Lung (tissue), 12 donors: ENCODE measurements around the gene SLC9A7. TPM values are rescaled to one million over a fixed set of nuclear protein-coding genes. Genes with fewer than 3 reads are reported as not detected.
"Not testable (repeated sequence)": the region's sequence is repeated elsewhere in the genome, so short reads cannot be mapped to it uniquely, and the experiment has no call there.

Source experiments
- ATAC-seq: fragments of 200-7000 bp; cut with Tn5 transposase; one replicate; pipeline ENCODE4 v1.9.1; 2020; ENCODE audit warnings: moderate number of reproducible peaks; ENCODE audit not compliant: insufficient read depth, low FRiP score
- DNase-seq, 3 donors: peaks; one replicate each; pipeline ENCODE4 v3.0.0-alpha.2; 2013 to 2017
- H3K27ac ChIP-seq, 2 donors: one replicate each; pipeline ENCODE4 v1.5.1; 2013; ENCODE audit warnings: mild to moderate bottlenecking in 2 of 2, moderate library complexity in 2 of 2, control low read depth in 1 of 2, inconsistent platforms in 1 of 2, low read depth in 1 of 2, low read length in 1 of 2
- H3K27me3 ChIP-seq, 3 donors: one replicate each; pipeline ENCODE4 v1.5.1; 2013; ENCODE audit warnings: low read length in 2 of 3; ENCODE audit not compliant: control insufficient read depth in 3 of 3, insufficient read depth in 3 of 3
- H3K36me3 ChIP-seq, 4 donors: one replicate each; pipeline ENCODE4 v1.5.1; 2013; ENCODE audit warnings: low read length in 4 of 4, mild to moderate bottlenecking in 1 of 4, moderate library complexity in 1 of 4; ENCODE audit not compliant: control insufficient read depth in 4 of 4, insufficient read depth in 4 of 4
- H3K4me1 ChIP-seq, 5 donors: one replicate each; pipeline ENCODE4 v1.5.1; 2013; ENCODE audit warnings: low read length in 5 of 5, mild to moderate bottlenecking in 2 of 5, moderate library complexity in 1 of 5; ENCODE audit not compliant: control insufficient read depth in 5 of 5, insufficient read depth in 5 of 5
- H3K4me3 ChIP-seq: one replicate; pipeline ENCODE4 v1.5.1; 2013; ENCODE audit warnings: mild to moderate bottlenecking, control low read depth, moderate library complexity
- H3K9ac ChIP-seq, 2 donors: one replicate each; pipeline ENCODE4 v1.5.1; 2013; ENCODE audit warnings: low read length in 2 of 2, control low read depth in 1 of 2; ENCODE audit not compliant: insufficient read depth in 1 of 2
- H3K9me3 ChIP-seq, 4 donors: one replicate each; pipeline ENCODE4 v1.5.1; 2013; ENCODE audit warnings: low read length in 3 of 4, mild to moderate bottlenecking in 1 of 4, moderate library complexity in 1 of 4; ENCODE audit not compliant: control insufficient read depth in 4 of 4, insufficient read depth in 3 of 4
- WGBS, 2 donors: extraction: QIAGEN DNeasy Blood & Tissue Kit; methylation state at CpG; one replicate each; pipeline ENCODE4 v1.1.7; 2013; 5-methylcytosine and 5-hydroxymethylcytosine counted together
- polyA plus RNA-seq, 2 donors: library from polyadenylated mRNA; stranded (reverse); fragments of 200-250 nt; gene quantifications; one replicate each; pipeline ENCODE4 v1.2.1, GENCODE V29; 2013
- total RNA-seq, 2 donors: library from RNA; depleted of rRNA in 1 of 2; stranded (reverse); fragments of >200 nt in 1 of 2; gene quantifications; one replicate each; pipeline ENCODE4 v1.2.1, GENCODE V29; 2014 to 2021
- TF ChIP-seq, protein P1 (sequence below): IDR thresholded peaks from 2 replicates; pipeline ENCODE4 v1.5.1; 2012; ENCODE audit warnings: mild to moderate bottlenecking; ENCODE audit errors: control extremely low read depth, extremely low read depth
- donor health status: control.
- donor health status: control.
- donor health status: Bipolar disorder and iron deficiency.
- donor health status: healthy.
- donor health status: DM: yes; HTN: yes; CAD: no.

The SLC9A7 gene
- total and polyA plus RNA-seq, 4 donors: 1.2 to 6.9 (median 3.6) TPM

DNA sequence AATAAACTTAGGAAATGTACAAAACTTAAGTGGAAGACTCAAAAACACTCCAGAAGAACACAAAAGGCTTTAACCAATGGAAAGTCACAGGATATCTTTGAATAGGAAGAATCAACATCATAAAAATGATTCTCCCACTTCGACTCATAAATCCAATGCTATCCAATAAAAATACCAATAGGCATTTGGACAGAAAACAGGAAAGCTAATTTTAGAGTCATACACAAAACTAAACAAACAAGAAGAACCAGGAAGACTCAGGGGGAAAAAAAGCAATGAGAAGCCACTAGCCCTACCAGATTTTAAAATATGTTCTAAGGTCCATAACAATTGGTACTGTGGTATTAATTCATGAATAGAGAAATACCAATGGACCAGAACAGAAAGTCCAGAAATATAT is 28.2 kb downstream of the SLC9A7 start:
- Histone ChIP-seq H3K4me3 (no peak overlapping the region), H3K27me3 (no peaks in the 10 kb centered on the region), H3K9ac (no peak overlapping the region), H3K27ac (no peak overlapping the region), H3K36me3 (no peaks in the 10 kb centered on the region), H3K4me1 (no peaks in the 10 kb centered on the region), H3K9me3 (no peaks in the 10 kb centered on the region)
- ATAC-seq (no peak), DNase-seq (no peak)
- TF ChIP-seq, protein P1, sequence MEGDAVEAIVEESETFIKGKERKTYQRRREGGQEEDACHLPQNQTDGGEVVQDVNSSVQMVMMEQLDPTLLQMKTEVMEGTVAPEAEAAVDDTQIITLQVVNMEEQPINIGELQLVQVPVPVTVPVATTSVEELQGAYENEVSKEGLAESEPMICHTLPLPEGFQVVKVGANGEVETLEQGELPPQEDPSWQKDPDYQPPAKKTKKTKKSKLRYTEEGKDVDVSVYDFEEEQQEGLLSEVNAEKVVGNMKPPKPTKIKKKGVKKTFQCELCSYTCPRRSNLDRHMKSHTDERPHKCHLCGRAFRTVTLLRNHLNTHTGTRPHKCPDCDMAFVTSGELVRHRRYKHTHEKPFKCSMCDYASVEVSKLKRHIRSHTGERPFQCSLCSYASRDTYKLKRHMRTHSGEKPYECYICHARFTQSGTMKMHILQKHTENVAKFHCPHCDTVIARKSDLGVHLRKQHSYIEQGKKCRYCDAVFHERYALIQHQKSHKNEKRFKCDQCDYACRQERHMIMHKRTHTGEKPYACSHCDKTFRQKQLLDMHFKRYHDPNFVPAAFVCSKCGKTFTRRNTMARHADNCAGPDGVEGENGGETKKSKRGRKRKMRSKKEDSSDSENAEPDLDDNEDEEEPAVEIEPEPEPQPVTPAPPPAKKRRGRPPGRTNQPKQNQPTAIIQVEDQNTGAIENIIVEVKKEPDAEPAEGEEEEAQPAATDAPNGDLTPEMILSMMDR: no peak
- 57 to 79% methylated on average over 1 of the region's 1 CpG for WGBS, 2 donors

DNA sequence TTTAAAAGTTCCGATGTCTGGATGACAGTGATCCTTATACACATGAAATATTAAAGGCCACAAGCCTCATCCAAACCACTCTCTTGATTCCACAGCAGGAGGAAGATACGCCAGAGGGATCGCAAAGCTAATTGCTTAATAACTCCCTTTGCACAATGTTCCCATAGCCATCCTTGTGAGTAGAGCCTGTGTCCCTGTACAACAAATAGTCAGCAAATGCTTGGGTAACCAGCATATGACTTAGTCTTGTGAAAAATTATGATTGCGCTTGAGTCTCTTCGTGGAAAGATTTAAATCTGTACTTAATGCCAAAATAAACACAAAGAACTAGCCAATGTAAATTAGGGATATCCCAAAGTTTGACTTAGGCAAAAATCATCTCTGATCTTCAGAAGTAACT is 31.5 kb downstream of the SLC9A7 start:
- TF ChIP-seq, protein P1: no peak
- Histone ChIP-seq H3K9ac (no peak overlapping the region), H3K27ac (no peak overlapping the region), H3K9me3 (no peaks in the 10 kb centered on the region), H3K36me3 (no peaks in the 10 kb centered on the region), H3K4me3 (no peak overlapping the region), H3K4me1 (no peaks in the 10 kb centered on the region), H3K27me3 (peaks cover 0 to 2% (median 0%) of the 10 kb centered on the region in 3 donors)
- DNase-seq: no peak
- ATAC-seq: no peak
- WGBS, 2 donors: 77 to 80% methylated on average over 5 of the region's 5 CpGs

DNA sequence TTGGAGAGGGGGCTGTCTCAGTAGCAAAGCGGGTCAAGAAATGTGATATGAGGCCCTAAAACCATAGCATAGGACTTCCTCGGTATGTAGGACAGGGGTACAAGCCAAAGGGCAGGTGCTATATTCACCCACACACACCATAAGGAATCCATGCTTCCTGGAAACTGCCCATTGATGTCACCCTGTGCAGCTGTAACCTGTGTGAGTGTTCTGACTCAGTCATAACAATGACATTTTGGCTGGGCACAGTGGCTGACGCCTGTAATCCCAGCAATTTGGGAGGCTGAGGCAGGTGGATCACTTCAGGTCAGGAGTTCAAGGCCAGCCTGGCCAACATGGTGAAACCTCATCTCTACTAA is 35.4 kb downstream of the SLC9A7 start:
- not testable (repeated sequence) for H3K4me1 ChIP-seq, H3K36me3 ChIP-seq, ATAC-seq, H3K27me3 ChIP-seq, H3K9me3 ChIP-seq, H3K9ac ChIP-seq, H3K4me3 ChIP-seq, DNase-seq, H3K27ac ChIP-seq
- WGBS, 2 donors: 74 to 93% methylated on average over 3 of the region's 3 CpGs

DNA sequence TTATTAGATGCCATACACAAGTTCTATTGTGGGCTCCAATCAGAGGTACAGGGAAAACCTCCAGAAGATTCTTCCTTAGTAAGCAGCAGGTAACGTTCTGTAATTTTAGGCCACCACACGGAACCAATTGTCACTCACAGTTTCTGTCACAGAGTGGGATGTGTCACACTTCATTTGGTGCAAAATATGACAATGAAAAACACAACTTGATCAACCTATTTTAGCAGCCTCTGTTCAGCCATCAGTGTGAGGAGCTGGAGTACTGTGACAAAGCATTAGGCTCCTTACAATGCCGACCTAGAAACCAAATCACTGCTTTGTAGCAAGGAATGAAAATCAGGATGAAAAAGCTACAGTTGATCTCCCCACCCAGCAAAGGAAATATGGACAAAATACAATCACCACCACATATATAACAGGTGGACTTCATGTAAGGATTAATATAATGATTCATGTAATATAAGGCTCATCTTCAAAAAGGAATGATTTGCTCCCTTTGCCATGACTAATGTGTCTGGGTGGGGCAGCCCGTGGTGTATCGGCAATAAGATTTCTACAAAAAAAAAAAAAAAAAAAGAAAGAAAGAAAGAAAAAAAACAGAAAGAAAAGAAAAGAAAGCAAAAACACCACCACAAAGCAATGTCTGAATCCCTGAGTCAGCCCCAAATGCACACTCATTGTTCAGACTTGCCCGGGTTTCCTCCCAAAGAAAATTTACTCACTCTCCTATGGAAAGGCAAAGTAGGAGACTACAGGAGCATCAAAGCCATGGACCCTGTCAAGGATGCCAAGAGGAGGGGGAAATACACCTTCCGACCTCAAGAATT is 36.0 kb downstream of the SLC9A7 start:
- no peak for DNase-seq
- Histone ChIP-seq H3K9me3 (no peaks in the 10 kb centered on the region), H3K9ac (no peak overlapping the region), H3K27me3 (peaks cover 0 to 3% (median 2%) of the 10 kb centered on the region in 3 donors), H3K36me3 (no peaks in the 10 kb centered on the region), H3K4me3 (no peak overlapping the region), H3K4me1 (no peaks in the 10 kb centered on the region), H3K27ac (no peak overlapping the region)
- TF ChIP-seq, protein P1: no peak
- WGBS, 2 donors: 65 to 79% methylated on average over 7 of the region's 7 CpGs
- ATAC-seq: no peak
